ENCODE measurements around the gene NACC2. TPM values are rescaled to one million over a fixed set of nuclear protein-coding genes. Genes with fewer than 3 reads are reported as not detected.
A peak's percentile ranks its signal among the peaks of the same experiment; 100 is the strongest.

The NACC2 gene
- total and polyA plus RNA-seq, 2 donors (not counting 1 experiment from before 2014, with no cell fraction given) = 0.34 to 1.9 TPM

- Mint-ChIP-seq H3K27me3 (peaks cover 7% of the 10 kb centered on the region), H3K4me3 (no peak overlapping the region), H3K27ac (no peak overlapping the region), H3K4me1 (peaks cover 12% of the 10 kb centered on the region), H3K9me3 (ENCODE audit: insufficient read depth) (no peaks in the 10 kb centered on the region)
- DNase-seq = no peak
- Histone ChIP-seq H3K4me3 (ENCODE audit: control extremely low read depth in 1 of 5, extremely low read depth in 1 of 5, insufficient read depth in 1 of 5, low read depth in 2 of 5, low read length in 4 of 5) (peak overlapping the region in 3 of 5 experiments; percentile 11 to 33 (median 19)), H3K36me3 (replicated peaks in 1 of 2; ENCODE audit: control extremely low read depth in 1 of 2, control insufficient read depth in 1 of 2, extremely low read depth in 1 of 2, insufficient read depth in 2 of 2, low read length in 1 of 2) (no peaks in the 10 kb centered on the region), H3K4me2 (replicated peaks; ENCODE audit: low read depth, low read length, poor library complexity, severe bottlenecking) (peak overlapping the region; percentile 70), H4K20me1 (ENCODE audit: control insufficient read depth, insufficient read depth, low read length, poor library complexity, severe bottlenecking) (no peaks in the 10 kb centered on the region), H3K79me2 (ENCODE audit: control insufficient read depth, insufficient read depth, low read length) (no peaks in the 10 kb centered on the region), H3K27ac (ENCODE audit: low read length in 2 of 2) (no peak overlapping the region), H3K9ac (ENCODE audit: low read length) (peak overlapping the region; percentile 35), H3K4me1 (ENCODE audit: control insufficient read depth in 2 of 2, insufficient read depth in 2 of 2, low read length in 2 of 2) (peaks cover 12 to 22% of the 10 kb centered on the region in 2 donors), H3K9me3 (ENCODE audit: control extremely low read depth in 1 of 3, control insufficient read depth in 2 of 3, insufficient read depth in 1 of 3, low read length in 2 of 3) (peaks cover 0 to 9% (median 0%) of the 10 kb centered on the region in 3 donors), H3K27me3 (replicated peaks in 1 of 4; ENCODE audit: control extremely low read depth in 1 of 4, control insufficient read depth in 3 of 4, insufficient read depth in 4 of 4, low read length in 3 of 4) (peaks cover 0 to 55% (median 6%) of the 10 kb centered on the region in 4 experiments), H2AFZ (ENCODE audit: insufficient read depth, low read depth, low read length, poor library complexity, severe bottlenecking) (peak overlapping the region; percentile 18)
- 1% methylated on average over 45 of the region's 47 CpGs for WGBS (ENCODE audit: insufficient coverage)
- ATAC-seq (ENCODE audit: low read depth) = no peak
- CTCF ChIA-PET = no interaction called here
- intact Hi-C loops (cut with micrococcal nuclease) = no loop called here
- TF ChIP-seq, protein P1, sequence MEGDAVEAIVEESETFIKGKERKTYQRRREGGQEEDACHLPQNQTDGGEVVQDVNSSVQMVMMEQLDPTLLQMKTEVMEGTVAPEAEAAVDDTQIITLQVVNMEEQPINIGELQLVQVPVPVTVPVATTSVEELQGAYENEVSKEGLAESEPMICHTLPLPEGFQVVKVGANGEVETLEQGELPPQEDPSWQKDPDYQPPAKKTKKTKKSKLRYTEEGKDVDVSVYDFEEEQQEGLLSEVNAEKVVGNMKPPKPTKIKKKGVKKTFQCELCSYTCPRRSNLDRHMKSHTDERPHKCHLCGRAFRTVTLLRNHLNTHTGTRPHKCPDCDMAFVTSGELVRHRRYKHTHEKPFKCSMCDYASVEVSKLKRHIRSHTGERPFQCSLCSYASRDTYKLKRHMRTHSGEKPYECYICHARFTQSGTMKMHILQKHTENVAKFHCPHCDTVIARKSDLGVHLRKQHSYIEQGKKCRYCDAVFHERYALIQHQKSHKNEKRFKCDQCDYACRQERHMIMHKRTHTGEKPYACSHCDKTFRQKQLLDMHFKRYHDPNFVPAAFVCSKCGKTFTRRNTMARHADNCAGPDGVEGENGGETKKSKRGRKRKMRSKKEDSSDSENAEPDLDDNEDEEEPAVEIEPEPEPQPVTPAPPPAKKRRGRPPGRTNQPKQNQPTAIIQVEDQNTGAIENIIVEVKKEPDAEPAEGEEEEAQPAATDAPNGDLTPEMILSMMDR (IDR thresholded peaks at IDR 0.05) = no peak
- no peak for TF ChIP-seq EZH2 (IDR thresholded peaks at IDR 0.05; ENCODE audit: borderline replicate concordance, insufficient read depth, low read depth, low read length, poor library complexity, severe bottlenecking)
- POLR2A ChIA-PET = no interaction called here
These were observed 43.6 kb downstream of the NACC2 start for GRCh38 chr9:136051453-136051836.

- Histone ChIP-seq H3K27me3 (replicated peaks in 1 of 4; ENCODE audit: control extremely low read depth in 1 of 4, control insufficient read depth in 3 of 4, insufficient read depth in 4 of 4, low read length in 3 of 4) (peaks cover 0 to 49% (median 6%) of the 10 kb centered on the region in 4 experiments), H3K36me3 (replicated peaks in 1 of 2; ENCODE audit: control extremely low read depth in 1 of 2, control insufficient read depth in 1 of 2, extremely low read depth in 1 of 2, insufficient read depth in 2 of 2, low read length in 1 of 2) (no peaks in the 10 kb centered on the region), H3K9me3 (ENCODE audit: control extremely low read depth in 1 of 3, control insufficient read depth in 2 of 3, insufficient read depth in 1 of 3, low read length in 2 of 3) (peaks cover 0 to 9% (median 0%) of the 10 kb centered on the region in 3 donors), H2AFZ (ENCODE audit: insufficient read depth, low read depth, low read length, poor library complexity, severe bottlenecking) (no peak overlapping the region), H3K4me1 (ENCODE audit: control insufficient read depth in 2 of 2, insufficient read depth in 2 of 2, low read length in 2 of 2) (peaks cover 9 to 16% of the 10 kb centered on the region in 2 donors), H3K4me3 (ENCODE audit: control extremely low read depth in 1 of 5, extremely low read depth in 1 of 5, insufficient read depth in 1 of 5, low read depth in 2 of 5, low read length in 4 of 5) (peak overlapping the region in 3 of 5 experiments; percentile 11 to 33 (median 19)), H4K20me1 (ENCODE audit: control insufficient read depth, insufficient read depth, low read length, poor library complexity, severe bottlenecking) (no peaks in the 10 kb centered on the region), H3K4me2 (replicated peaks; ENCODE audit: low read depth, low read length, poor library complexity, severe bottlenecking) (peak overlapping the region; percentile 70), H3K27ac (ENCODE audit: low read length in 2 of 2) (no peak overlapping the region), H3K79me2 (ENCODE audit: control insufficient read depth, insufficient read depth, low read length) (no peaks in the 10 kb centered on the region), H3K9ac (ENCODE audit: low read length) (peak overlapping the region; percentile 35)
- Mint-ChIP-seq H3K4me3 (peak overlapping the region; percentile 34), H3K4me1 (peaks cover 12% of the 10 kb centered on the region), H3K27me3 (peaks cover 7% of the 10 kb centered on the region), H3K9me3 (ENCODE audit: insufficient read depth) (no peaks in the 10 kb centered on the region), H3K27ac (no peak overlapping the region)
- POLR2A ChIA-PET = no interaction called here
- TF ChIP-seq EZH2 (IDR thresholded peaks at IDR 0.05; ENCODE audit: borderline replicate concordance, insufficient read depth, low read depth, low read length, poor library complexity, severe bottlenecking) = no peak
- TF ChIP-seq, protein P1 (IDR thresholded peaks at IDR 0.05) = no peak
- DNase-seq = no peak
- 8% methylated on average over 50 of the region's 55 CpGs for WGBS (ENCODE audit: insufficient coverage)
- no peak for ATAC-seq (ENCODE audit: low read depth)
- CTCF ChIA-PET = no interaction called here
- intact Hi-C loops (cut with micrococcal nuclease) = no loop called here
These were observed 44.2 kb downstream of the NACC2 start for GRCh38 chr9:136050701-136051452.
